Uterus (tissue), 2 donors: ENCODE measurements around the gene KAT5.

Source experiments
- POLR2A ChIP-seq, 2 donors: fragments of 450-650 bp; IDR thresholded peaks; one replicate each; pipeline ENCODE4 v1.6.1; 2016; ENCODE audit warnings: antibody characterized with exemption in 2 of 2, mild to moderate bottlenecking in 1 of 2, moderate library complexity in 1 of 2
- TF ChIP-seq, protein P1 (sequence below), 4 experiments: fragments of 200-600 bp in 2 of 4; fragments of 450-650 bp in 2 of 4; sonication (generic) in 2 of 4; IDR thresholded peaks; one replicate each; pipeline ENCODE4 v1.5.1; 2016 to 2019; ENCODE audit warnings: antibody characterized with exemption in 4 of 4, mild to moderate bottlenecking in 2 of 4, moderate library complexity in 1 of 4

- TF ChIP-seq, protein P1, sequence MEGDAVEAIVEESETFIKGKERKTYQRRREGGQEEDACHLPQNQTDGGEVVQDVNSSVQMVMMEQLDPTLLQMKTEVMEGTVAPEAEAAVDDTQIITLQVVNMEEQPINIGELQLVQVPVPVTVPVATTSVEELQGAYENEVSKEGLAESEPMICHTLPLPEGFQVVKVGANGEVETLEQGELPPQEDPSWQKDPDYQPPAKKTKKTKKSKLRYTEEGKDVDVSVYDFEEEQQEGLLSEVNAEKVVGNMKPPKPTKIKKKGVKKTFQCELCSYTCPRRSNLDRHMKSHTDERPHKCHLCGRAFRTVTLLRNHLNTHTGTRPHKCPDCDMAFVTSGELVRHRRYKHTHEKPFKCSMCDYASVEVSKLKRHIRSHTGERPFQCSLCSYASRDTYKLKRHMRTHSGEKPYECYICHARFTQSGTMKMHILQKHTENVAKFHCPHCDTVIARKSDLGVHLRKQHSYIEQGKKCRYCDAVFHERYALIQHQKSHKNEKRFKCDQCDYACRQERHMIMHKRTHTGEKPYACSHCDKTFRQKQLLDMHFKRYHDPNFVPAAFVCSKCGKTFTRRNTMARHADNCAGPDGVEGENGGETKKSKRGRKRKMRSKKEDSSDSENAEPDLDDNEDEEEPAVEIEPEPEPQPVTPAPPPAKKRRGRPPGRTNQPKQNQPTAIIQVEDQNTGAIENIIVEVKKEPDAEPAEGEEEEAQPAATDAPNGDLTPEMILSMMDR (IDR thresholded peaks at IDR 0.05): peak in 2 of 4 experiments; percentile 2 to 7
- no peak for TF ChIP-seq POLR2A (IDR thresholded peaks at IDR 0.05)
Observed at GRCh38 chr11:65744026-65744698, 32.1 kb downstream of the KAT5 start.
